Activated naive CD4-positive, alpha-beta T cell treated with anti-CD3 and anti-CD28 coated beads, Interleukin-2, amount 50 U/mL, for 72 hours (primary cell): ENCODE results near the gene THAP7. TPM values are rescaled to one million over a fixed set of nuclear protein-coding genes. Genes with fewer than 3 reads are reported as not detected.

ENCODE experiments used
- ATAC-seq, 2 donors: fragments of 150-1000 bp; cut with Tn5 transposase; 2 replicates each; pipeline ENCODE4 v1.10.0; 2021; ENCODE audit warnings: mild to moderate bottlenecking in 2 of 2, moderate library complexity in 2 of 2
- DNase-seq, 2 donors: peaks; one replicate each; pipeline ENCODE4 v3.0.0; 2021 to 2022; ENCODE audit warnings: low spot score in 2 of 2
- H3K27ac Mint-ChIP-seq, 2 donors: one replicate each; pipeline ENCODE4 v1.8.0; 2022; ENCODE audit warnings: mild to moderate bottlenecking in 2 of 2, mixed read lengths in 2 of 2
- H3K36me3 Mint-ChIP-seq, 2 donors: one replicate each; pipeline ENCODE4 v1.8.0; 2022; ENCODE audit warnings: mixed read lengths in 2 of 2
- H3K9me3 Mint-ChIP-seq, 2 donors: one replicate each; pipeline ENCODE4 v1.8.0; 2022; ENCODE audit warnings: mixed read lengths in 2 of 2
- total RNA-seq, 2 donors: library from RNA; stranded (reverse); gene quantifications; one replicate each; pipeline ENCODE4 v1.2.3, GENCODE V29; 2022

THAP7 gene
- total RNA-seq, 2 donors from 2014 or later, result 21.9 to 23.9 TPM

- Mint-ChIP-seq H3K27ac (no peak within 1 kb of the TSS), H3K9me3 (no peaks in the 10 kb centered on the region), H3K36me3 (no peaks in the 10 kb centered on the region)
- no peak for DNase-seq
- ATAC-seq, result no peak
These were observed 34.8 kb downstream of the THAP7 start, which contains the start of gene AIFM3 for GRCh38 chr22:20966883-20967696. Gene AIFM3 (plus strand): TSS chr22:20967255. CDS start chr22:20967945, 690 bp downstream.

GRCh38 chr22:20965888-20966855 is 35.7 kb downstream of the THAP7 start:
- DNase-seq (no peak), ATAC-seq (no peak)
- Mint-ChIP-seq H3K27ac (no peak overlapping the region), H3K36me3 (no peaks in the 10 kb centered on the region), H3K9me3 (no peaks in the 10 kb centered on the region)

- DNase-seq (no peak), ATAC-seq (peak in 1 of 2 donors; percentile 2)
- no peaks in the 10 kb centered on the region for H3K9me3 Mint-ChIP-seq
- H3K36me3 Mint-ChIP-seq, result no peaks in the 10 kb centered on the region
- H3K27ac Mint-ChIP-seq, result no peak overlapping the region
These were observed 36.6 kb downstream of the THAP7 start for GRCh38 chr22:20965104-20965887.

- peak; percentile 6 to 11 for ATAC-seq
- Mint-ChIP-seq H3K9me3 (no peaks in the 10 kb centered on the region), H3K36me3 (no peaks in the 10 kb centered on the region), H3K27ac (peak overlapping the region in 1 of 2 donors; percentile 30)
- DNase-seq, result no peak
These were observed 37.2 kb downstream of the THAP7 start for GRCh38 chr22:20964799-20965103.

GRCh38 chr22:20964090-20964798 is 37.7 kb downstream of the THAP7 start:
- H3K9me3 Mint-ChIP-seq, result no peaks in the 10 kb centered on the region
- peak overlapping the region in 1 of 2 donors; percentile 30 for H3K27ac Mint-ChIP-seq
- ATAC-seq, result peak in 1 of 2 donors; percentile 27
- DNase-seq, result no peak
- no peaks in the 10 kb centered on the region for H3K36me3 Mint-ChIP-seq

GRCh38 chr22:20963201-20964052 is 38.5 kb downstream of the THAP7 start:
- H3K36me3 Mint-ChIP-seq, result no peaks in the 10 kb centered on the region
- no peaks in the 10 kb centered on the region for H3K9me3 Mint-ChIP-seq
- no peak overlapping the region for H3K27ac Mint-ChIP-seq
- ATAC-seq (no peak), DNase-seq (no peak)

GRCh38 chr22:20962491-20962945 is 39.4 kb downstream of the THAP7 start:
- ATAC-seq, result no peak
- no peak for DNase-seq
- H3K9me3 Mint-ChIP-seq, result no peaks in the 10 kb centered on the region
- H3K27ac Mint-ChIP-seq, result no peak overlapping the region
- no peaks in the 10 kb centered on the region for H3K36me3 Mint-ChIP-seq

GRCh38 chr22:20960609-20961008 is 41.3 kb downstream of the THAP7 start:
- no peaks in the 10 kb centered on the region for H3K9me3 Mint-ChIP-seq
- H3K27ac Mint-ChIP-seq, result no peak overlapping the region
- H3K36me3 Mint-ChIP-seq, result no peaks in the 10 kb centered on the region
- ATAC-seq, result no peak
- DNase-seq, result no peak

- Mint-ChIP-seq H3K9me3 (no peaks in the 10 kb centered on the region), H3K27ac (no peak overlapping the region), H3K36me3 (no peaks in the 10 kb centered on the region)
- no peak for ATAC-seq
- no peak for DNase-seq
These were observed 42.1 kb downstream of the THAP7 start for GRCh38 chr22:20959578-20960461.

GRCh38 chr22:20957683-20958431 is 44.1 kb downstream of the THAP7 start:
- ATAC-seq, result peak in 1 of 2 donors; percentile 27
- Mint-ChIP-seq H3K36me3 (no peaks in the 10 kb centered on the region), H3K27ac (peak overlapping the region in 1 of 2 donors; percentile 50), H3K9me3 (no peaks in the 10 kb centered on the region)
- DNase-seq, result no peak

GRCh38 chr22:20957102-20957682 is 44.7 kb downstream of the THAP7 start:
- ATAC-seq (peak in 1 of 2 donors; percentile 4), DNase-seq (no peak)
- Mint-ChIP-seq H3K9me3 (no peaks in the 10 kb centered on the region), H3K36me3 (peaks cover 0 to 6% of the 10 kb centered on the region in 2 donors), H3K27ac (no peak overlapping the region)

- ATAC-seq, result no peak
- DNase-seq, result no peak
- Mint-ChIP-seq H3K27ac (no peak overlapping the region), H3K9me3 (no peaks in the 10 kb centered on the region), H3K36me3 (peaks cover 0 to 6% of the 10 kb centered on the region in 2 donors)
These were observed 45.4 kb downstream of the THAP7 start for GRCh38 chr22:20956258-20957101.

- peak in 1 of 2 donors; percentile 30 for ATAC-seq
These were observed 46.4 kb downstream of the THAP7 start for GRCh38 chr22:20955548-20955947.

More at GRCh38 chr22:20955548-20955947, 46.4 kb downstream of the THAP7 start:
- Mint-ChIP-seq H3K9me3 (no peaks in the 10 kb centered on the region), H3K27ac (no peak overlapping the region), H3K36me3 (peaks cover 0 to 6% of the 10 kb centered on the region in 2 donors)
- no peak for DNase-seq
